GM19468 (cell line): ENCODE results near the gene TSFM.

Source experiments
- ATAC-seq: cut with Tn5 transposase; IDR thresholded peaks from one replicate; pipeline ENCODE4 v1.9.1; 2021; ENCODE audit warnings: mild to moderate bottlenecking, moderate library complexity, moderate number of reproducible peaks; ENCODE audit not compliant: unreplicated experiment; ENCODE audit errors: extremely low read depth

TSFM gene

GRCh38 chr12:57826966-57827365, 44.4 kb downstream of the TSFM start:
- no peak for ATAC-seq

GRCh38 chr12:57829025-57829777, 46.6 kb downstream of the TSFM start:
- ATAC-seq: no peak

- ATAC-seq: no peak
Measured at GRCh38 chr12:57830393-57830792, 47.8 kb downstream of the TSFM start.

DNA sequence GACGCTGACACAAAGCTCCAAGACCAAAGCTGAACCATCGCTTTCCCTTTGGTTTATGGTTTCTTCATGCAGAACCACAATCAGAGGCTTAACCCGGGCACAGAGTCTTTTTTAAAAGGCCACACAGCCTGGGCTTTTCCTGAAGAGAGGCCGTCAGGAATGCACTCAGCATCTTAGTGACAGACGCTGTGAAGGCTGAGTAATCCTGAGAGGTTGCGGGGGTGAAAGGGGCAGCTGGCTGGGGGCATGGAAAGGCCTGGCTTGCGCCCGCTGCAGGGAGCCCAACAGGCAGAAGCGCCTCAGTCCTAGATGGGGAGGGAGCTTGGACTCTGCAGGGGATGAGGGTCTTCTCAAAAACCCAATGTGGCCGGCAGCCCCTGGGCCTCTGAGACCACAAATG, 50.4 kb downstream of the TSFM start:
- no peak for ATAC-seq

DNA sequence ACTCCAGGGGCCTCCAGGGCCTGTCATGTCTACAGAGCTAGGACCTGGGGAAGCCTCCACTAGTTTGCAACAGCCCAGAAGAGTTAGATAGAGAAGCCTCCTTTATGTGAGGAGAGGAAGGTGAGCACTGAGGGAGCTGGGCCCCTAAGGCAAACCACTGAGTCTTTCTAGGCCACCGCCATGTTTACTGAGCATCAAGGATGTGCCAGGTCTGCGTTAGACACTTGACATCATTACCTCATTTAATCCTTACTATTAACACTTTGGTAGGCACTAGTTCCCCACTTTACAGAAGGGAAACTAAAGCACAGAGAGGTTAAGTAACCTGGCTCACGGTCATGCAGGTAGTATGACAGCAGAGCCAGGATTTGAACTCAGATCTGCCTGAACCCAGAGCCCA, 51.1 kb downstream of the TSFM start:
- ATAC-seq: no peak

- ATAC-seq: no peak
Measured at GRCh38 chr12:57834086-57834876, 51.7 kb downstream of the TSFM start.

- ATAC-seq: no peak
Measured at GRCh38 chr12:57835366-57836288, 53.0 kb downstream of the TSFM start.

DNA sequence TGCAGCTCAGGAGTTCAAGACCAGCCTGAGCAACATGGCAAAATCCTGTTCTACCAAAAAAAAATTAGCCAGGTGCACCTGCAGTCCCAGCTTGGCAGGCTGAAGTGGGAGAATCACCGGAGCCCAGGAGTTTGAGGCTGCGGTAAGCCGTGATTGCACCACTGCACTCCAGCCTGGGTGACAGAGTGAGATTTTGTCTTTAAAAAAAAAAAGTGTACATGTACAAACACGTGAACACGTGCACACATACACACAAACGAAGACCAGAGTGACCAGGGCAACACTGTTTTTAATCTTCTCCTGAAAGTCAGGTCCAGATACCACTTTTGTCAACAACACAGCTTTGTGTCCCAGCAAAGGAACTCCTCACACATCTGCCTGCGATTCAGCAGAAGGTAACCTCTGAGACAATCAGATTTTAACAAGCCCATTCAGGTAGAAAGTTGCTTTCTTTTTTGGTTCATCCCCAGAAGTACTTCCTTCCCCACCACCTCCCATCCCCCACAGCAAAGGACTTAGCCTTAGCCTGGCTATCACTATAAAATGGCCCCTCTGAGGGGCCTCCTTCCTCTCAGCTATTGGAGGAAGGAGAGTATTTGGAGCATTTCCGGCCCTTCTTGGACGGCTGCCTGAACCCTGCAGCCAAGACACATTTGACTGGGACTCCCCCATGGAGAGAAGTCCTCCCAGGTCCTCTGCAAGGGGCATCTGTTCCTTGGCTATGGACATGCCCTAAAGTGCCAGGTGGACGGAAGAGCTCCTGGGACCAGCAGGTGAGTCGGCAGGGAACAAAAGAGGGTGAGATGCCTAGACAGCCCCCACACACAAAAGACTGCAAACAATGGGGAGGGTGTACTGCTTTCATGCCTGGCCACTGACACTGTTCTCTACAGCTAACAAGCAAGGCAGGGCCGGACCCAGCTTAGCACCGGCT, 54.1 kb downstream of the TSFM start:
- ATAC-seq: peak; percentile 39

GRCh38 chr12:57837864-57838562, 55.4 kb downstream of the TSFM start:
- no peak for ATAC-seq

DNA sequence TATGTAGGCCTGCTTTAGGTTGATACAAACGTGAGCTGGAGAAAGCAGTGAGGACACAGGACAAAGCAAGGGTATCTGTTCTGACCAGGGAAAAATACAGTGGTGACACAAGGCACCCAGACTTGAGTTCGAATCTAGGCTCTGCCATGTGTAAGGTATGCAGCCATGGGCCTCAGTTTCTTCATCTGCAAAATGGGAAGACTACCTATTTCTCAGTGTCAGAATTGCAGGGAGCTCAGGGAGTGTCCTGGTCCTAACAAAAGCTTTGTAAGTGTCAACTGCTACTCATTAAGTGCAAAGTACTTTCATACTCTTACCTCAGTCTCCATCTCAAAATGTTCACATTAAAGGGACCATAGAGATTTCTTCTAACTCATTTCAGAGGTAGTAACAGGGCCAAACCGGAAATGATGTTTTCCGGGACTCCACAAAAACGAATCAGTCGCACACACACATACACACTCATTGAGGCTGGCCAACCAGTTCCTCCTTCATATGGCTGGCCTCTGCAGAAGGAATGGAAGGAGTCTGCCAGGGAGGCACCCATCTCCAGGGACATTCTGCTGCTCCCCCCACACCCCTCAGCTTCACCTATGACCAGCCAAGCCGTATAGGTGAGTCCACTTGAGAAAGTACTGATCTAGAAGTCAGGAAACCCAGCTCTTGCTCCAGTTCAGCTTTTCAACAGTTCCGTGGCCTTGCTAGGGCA, 56.2 kb downstream of the TSFM start:
- no peak for ATAC-seq

GRCh38 chr12:57839996-57840395, 57.4 kb downstream of the TSFM start:
- no peak for ATAC-seq

GRCh38 chr12:57840726-57841125, 58.1 kb downstream of the TSFM start:
- no peak for ATAC-seq

- no peak for ATAC-seq
Measured at GRCh38 chr12:57841445-57841844, 58.9 kb downstream of the TSFM start.

GRCh38 chr12:57842342-57843294, 60.0 kb downstream of the TSFM start:
- ATAC-seq: no peak

DNA sequence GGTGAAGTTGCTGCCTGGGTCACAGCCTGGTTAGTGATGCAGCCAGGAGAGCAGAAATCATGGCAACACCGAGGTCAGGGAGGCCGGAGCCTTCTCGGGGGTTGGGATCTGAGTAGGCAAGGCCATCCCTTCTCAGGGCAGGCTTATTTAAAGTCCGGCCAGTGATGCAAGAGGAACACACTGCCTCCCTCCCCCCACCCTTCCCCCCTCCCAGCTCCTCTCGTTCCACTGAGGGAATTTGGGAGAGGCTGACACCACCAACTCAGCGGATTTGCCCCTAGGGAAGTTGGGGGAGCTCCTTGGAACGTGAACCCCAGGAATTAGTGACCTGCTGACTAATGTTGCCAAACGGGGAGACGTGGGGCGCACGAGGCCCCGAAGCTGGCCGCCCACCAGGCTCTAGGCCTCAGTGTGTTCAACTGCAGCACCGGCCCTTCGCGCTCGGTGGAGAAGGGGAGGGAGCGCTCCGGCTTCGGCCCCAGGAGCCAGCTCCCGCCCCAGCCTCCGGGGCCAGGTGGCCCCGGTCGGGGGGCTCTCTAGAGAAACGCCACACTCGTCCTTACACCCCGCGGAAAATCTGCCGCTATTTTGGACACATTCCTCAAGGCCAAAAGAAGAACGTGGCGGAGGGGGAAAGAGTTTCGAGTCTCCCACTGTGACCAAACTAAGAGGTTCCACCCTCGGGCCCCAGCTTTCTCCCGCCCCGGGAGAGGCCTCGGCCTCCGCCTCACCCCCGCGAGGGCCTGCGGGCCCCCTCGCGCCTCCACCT, 62.3 kb downstream of the TSFM start:
- no peak for ATAC-seq

DNA sequence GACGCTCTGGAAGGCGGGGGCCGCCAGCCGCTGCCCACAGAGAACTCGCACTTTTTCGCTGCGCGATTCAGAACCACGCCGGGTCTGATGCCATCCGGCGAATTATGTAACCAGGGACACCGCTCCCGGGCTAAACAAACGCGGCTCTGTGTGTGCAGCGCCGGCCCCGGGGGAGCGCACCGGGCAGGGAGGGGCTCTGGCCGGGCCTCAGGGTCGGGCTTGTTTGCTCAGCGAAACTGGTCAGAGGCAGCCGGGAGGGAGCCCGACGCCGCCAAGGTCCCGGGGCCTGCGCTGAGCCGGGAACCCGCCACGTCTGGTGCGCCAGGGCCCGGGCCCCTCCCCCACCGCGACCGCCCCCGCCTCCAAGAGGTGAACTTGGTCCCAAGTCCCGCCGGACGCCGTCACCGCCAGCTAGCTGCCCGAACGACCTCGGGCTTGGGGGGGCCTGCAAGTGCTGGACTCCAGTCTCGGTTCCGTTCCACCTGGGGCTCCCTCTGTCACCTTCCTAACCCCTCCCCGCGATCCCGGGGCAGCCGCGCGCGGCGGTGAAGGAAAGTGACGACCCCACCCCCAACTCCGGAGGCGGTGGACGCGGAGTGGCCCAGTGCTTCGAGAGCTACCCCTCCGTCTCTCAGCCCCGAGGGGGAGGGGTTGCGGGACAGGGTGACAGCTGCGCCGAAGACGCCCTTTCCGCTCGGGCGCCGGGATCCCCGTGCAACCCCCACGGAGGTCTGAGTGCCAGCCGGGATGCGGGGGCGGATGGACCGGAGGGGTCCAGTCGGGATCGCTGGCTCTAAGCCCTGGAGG, 63.1 kb downstream of the TSFM start:
- no peak for ATAC-seq
